Trophoblast cell (in vitro differentiated cells and primary cell): ENCODE measurements around the gene AIM2.

Experiments
- DNase-seq, 2 donors: peaks; one replicate each; pipeline ENCODE4 v3.0.0-alpha.2; 2016
- H2AFZ ChIP-seq: 2 replicates; pipeline ENCODE4 v1.6.1; 2013; ENCODE audit warnings: low read length, moderate library complexity, mild to moderate bottlenecking; ENCODE audit not compliant: insufficient read depth, poor library complexity
- H2AK5ac ChIP-seq: 2 replicates; pipeline ENCODE4 v1.6.1; 2013; ENCODE audit warnings: mild to moderate bottlenecking, low read length
- H2BK120ac ChIP-seq: 2 replicates; pipeline ENCODE4 v1.6.1; 2013; ENCODE audit warnings: low read length, mild to moderate bottlenecking, moderate library complexity; ENCODE audit not compliant: insufficient read depth, poor library complexity
- H2BK12ac ChIP-seq: 2 replicates; pipeline ENCODE4 v1.6.1; 2013; ENCODE audit warnings: mild to moderate bottlenecking, low read length, moderate library complexity
- H2BK5ac ChIP-seq: 2 replicates; pipeline ENCODE4 v1.6.1; 2013; ENCODE audit warnings: low read length, low read depth, moderate library complexity, mild to moderate bottlenecking; ENCODE audit not compliant: poor library complexity
- H3K14ac ChIP-seq: 2 replicates; pipeline ENCODE4 v1.6.1; 2013; ENCODE audit warnings: mild to moderate bottlenecking, low read length
- H3K18ac ChIP-seq: 2 replicates; pipeline ENCODE4 v1.6.1; 2013; ENCODE audit warnings: mild to moderate bottlenecking, low read length
- H3K23ac ChIP-seq: 2 replicates; pipeline ENCODE4 v1.6.1; 2013; ENCODE audit warnings: low read length
- H3K27ac ChIP-seq: 2 replicates; pipeline ENCODE4 v1.5.1; 2013; ENCODE audit warnings: low read depth, mild to moderate bottlenecking, inconsistent platforms, low read length, moderate library complexity
- H3K27me3 ChIP-seq: 2 replicates; pipeline ENCODE4 v1.6.1; 2013; ENCODE audit warnings: inconsistent platforms, mild to moderate bottlenecking, low read length, moderate library complexity; ENCODE audit not compliant: insufficient read depth
- H3K36me3 ChIP-seq, 2 experiments: 1 replicate in 1 of 2; 2 replicates in 1 of 2; pipeline ENCODE4 v1.6.1; 2013; ENCODE audit warnings: low read length in 2 of 2, mild to moderate bottlenecking in 2 of 2, moderate library complexity in 1 of 2; ENCODE audit not compliant: insufficient read depth in 2 of 2, control insufficient read depth in 1 of 2
- H3K4ac ChIP-seq: 2 replicates; pipeline ENCODE4 v1.6.1; 2013; ENCODE audit warnings: low read depth, mild to moderate bottlenecking, low read length, moderate library complexity
- H3K4me1 ChIP-seq, 2 experiments: 1 replicate in 1 of 2; 2 replicates in 1 of 2; pipeline ENCODE4 v1.6.1; 2013; ENCODE audit warnings: low read length in 2 of 2, mild to moderate bottlenecking in 2 of 2, moderate library complexity in 1 of 2; ENCODE audit not compliant: insufficient read depth in 2 of 2, control insufficient read depth in 1 of 2
- H3K4me2 ChIP-seq: 2 replicates; pipeline ENCODE4 v1.6.1; 2013; ENCODE audit warnings: inconsistent platforms, mild to moderate bottlenecking, low read length, moderate library complexity
- H3K4me3 ChIP-seq: 2 replicates; pipeline ENCODE4 v1.5.1; 2013; ENCODE audit warnings: mild to moderate bottlenecking, low read depth, low read length, inconsistent platforms
- H3K79me1 ChIP-seq: one replicate; pipeline ENCODE4 v1.6.1; 2013; ENCODE audit warnings: low read length
- H3K79me2 ChIP-seq: 2 replicates; pipeline ENCODE4 v1.6.1; 2013; ENCODE audit warnings: low read length, mild to moderate bottlenecking; ENCODE audit not compliant: control insufficient read depth, insufficient read depth, poor library complexity
- H3K9ac ChIP-seq: 2 replicates; pipeline ENCODE4 v1.6.1; 2013; ENCODE audit warnings: mild to moderate bottlenecking, low read length
- H3K9me3 ChIP-seq: 2 replicates; pipeline ENCODE4 v1.6.1; 2013; ENCODE audit warnings: low read depth, mild to moderate bottlenecking, control low read depth, inconsistent platforms, low read length; ENCODE audit not compliant: insufficient read depth
- H4K12ac ChIP-seq: 2 replicates; pipeline ENCODE4 v1.6.1; 2013; ENCODE audit warnings: low read depth, mild to moderate bottlenecking, low read length, moderate library complexity
- H4K8ac ChIP-seq: 2 replicates; pipeline ENCODE4 v1.6.1; 2013; ENCODE audit warnings: low read depth, mild to moderate bottlenecking, low read length, moderate library complexity
- H4K91ac ChIP-seq: one replicate; pipeline ENCODE4 v1.6.1; 2013; ENCODE audit warnings: low read depth, mild to moderate bottlenecking, low read length, moderate library complexity
- WGBS: extraction: QIAGEN DNeasy Blood & Tissue Kit; methylation state at CpG from one replicate; pipeline ENCODE4 v1.1.7; 2013; ENCODE audit warnings: missing lambda C conversion rate; ENCODE audit not compliant: insufficient read length, insufficient coverage; ENCODE audit errors: extremely low coverage; 5-methylcytosine and 5-hydroxymethylcytosine counted together

AIM2 gene

GRCh38 chr1:159084867-159085266, 8.3 kb upstream of the AIM2 start:
- Histone ChIP-seq H4K12ac (no peak overlapping the region), H3K4me1 (no peaks in the 10 kb centered on the region), H3K36me3 (no peaks in the 10 kb centered on the region), H2BK120ac (no peak overlapping the region), H3K27me3 (no peaks in the 10 kb centered on the region), H3K4ac (no peak overlapping the region), H3K18ac (no peak overlapping the region), H2AFZ (no peak overlapping the region), H2BK12ac (no peak overlapping the region), H3K9me3 (no peaks in the 10 kb centered on the region), H2AK5ac (no peak overlapping the region), H3K79me1 (no peaks in the 10 kb centered on the region), H2BK5ac (no peak overlapping the region), H3K9ac (no peak overlapping the region), H3K23ac (no peak overlapping the region), H3K27ac (no peak overlapping the region), H4K91ac (no peak overlapping the region), H3K79me2 (no peaks in the 10 kb centered on the region), H4K8ac (no peak overlapping the region), H3K4me2 (no peak overlapping the region), H3K4me3 (no peak overlapping the region), H3K14ac (no peak overlapping the region)
- WGBS, result no CpG with 5 or more reads among the region's 3 CpGs
- DNase-seq, result peak in 1 of 2 donors; percentile 7

- Histone ChIP-seq H3K36me3 (no peaks in the 10 kb centered on the region), H3K4me1 (no peaks in the 10 kb centered on the region), H3K79me2 (no peaks in the 10 kb centered on the region), H2BK12ac (no peak overlapping the region), H3K27me3 (no peaks in the 10 kb centered on the region), H3K9ac (no peak overlapping the region), H2AFZ (no peak overlapping the region), H3K27ac (no peak overlapping the region), H4K12ac (no peak overlapping the region), H4K91ac (no peak overlapping the region), H2BK120ac (no peak overlapping the region), H4K8ac (no peak overlapping the region), H3K4me2 (no peak overlapping the region), H3K4ac (no peak overlapping the region), H3K9me3 (no peaks in the 10 kb centered on the region), H2BK5ac (no peak overlapping the region), H3K4me3 (no peak overlapping the region), H3K18ac (no peak overlapping the region), H3K14ac (no peak overlapping the region), H3K23ac (no peak overlapping the region), H3K79me1 (no peaks in the 10 kb centered on the region), H2AK5ac (no peak overlapping the region)
- no peak for DNase-seq
- WGBS, result no CpG with 5 or more reads among the region's 3 CpGs
Measured at GRCh38 chr1:159084152-159084551, 7.6 kb upstream of the AIM2 start.

GRCh38 chr1:159083013-159083412, 6.4 kb upstream of the AIM2 start:
- Histone ChIP-seq H2BK5ac (no peak overlapping the region), H4K91ac (no peak overlapping the region), H3K4ac (no peak overlapping the region), H3K4me2 (no peak overlapping the region), H3K79me2 (no peaks in the 10 kb centered on the region), H3K18ac (no peak overlapping the region), H4K8ac (no peak overlapping the region), H3K36me3 (no peaks in the 10 kb centered on the region), H3K14ac (no peak overlapping the region), H3K27ac (no peak overlapping the region), H3K79me1 (no peaks in the 10 kb centered on the region), H3K4me3 (no peak overlapping the region), H3K9ac (no peak overlapping the region), H4K12ac (no peak overlapping the region), H3K4me1 (no peaks in the 10 kb centered on the region), H2AK5ac (no peak overlapping the region), H2AFZ (no peak overlapping the region), H3K27me3 (no peaks in the 10 kb centered on the region), H2BK120ac (no peak overlapping the region), H3K23ac (no peak overlapping the region), H3K9me3 (no peaks in the 10 kb centered on the region), H2BK12ac (no peak overlapping the region)
- WGBS, result no CpG with 5 or more reads among the region's 1 CpG
- no peak for DNase-seq

- Histone ChIP-seq H3K27me3 (no peaks in the 10 kb centered on the region), H3K23ac (no peak overlapping the region), H3K36me3 (no peaks in the 10 kb centered on the region), H3K4ac (no peak overlapping the region), H3K27ac (no peak overlapping the region), H3K9ac (no peak overlapping the region), H2BK5ac (no peak overlapping the region), H3K4me1 (peaks cover 0 to under 1% of the 10 kb centered on the region in 2 experiments), H3K18ac (no peak overlapping the region), H3K79me2 (no peaks in the 10 kb centered on the region), H2BK12ac (no peak overlapping the region), H2AFZ (no peak overlapping the region), H3K9me3 (no peaks in the 10 kb centered on the region), H2BK120ac (no peak overlapping the region), H4K8ac (no peak overlapping the region), H2AK5ac (no peak overlapping the region), H4K12ac (no peak overlapping the region), H3K14ac (no peak overlapping the region), H3K4me3 (no peak overlapping the region), H4K91ac (no peak overlapping the region), H3K4me2 (no peak overlapping the region), H3K79me1 (no peaks in the 10 kb centered on the region)
- DNase-seq, result no peak
- no CpG with 5 or more reads among the region's 1 CpG for WGBS
Measured at GRCh38 chr1:159081626-159082025, 5.1 kb upstream of the AIM2 start.
